PC-3 (cell line): ENCODE measurements around the gene DHRS4. TPM values are rescaled to one million over a fixed set of nuclear protein-coding genes. Genes with fewer than 3 reads are reported as not detected.

Experiments used
- ATAC-seq: fragments of 200-7000 bp; cut with Tn5 transposase; 2 replicates; pipeline ENCODE4 v1.9.1; 2020; ENCODE audit warnings: mild to moderate bottlenecking, moderate library complexity
- BruUV-seq: library from RNA; stranded (reverse); fragments of 400-500 nt; replicated peaks from 2 replicates; lab custom pipeline; 2021; lab: Mats Ljungman, UMichigan
- CTCF ChIA-PET: fragments of 300-600 bp; sonication (Branson Sonifier 250); formaldehyde crosslinking; loops from one replicate; lab custom pipeline; 2022; ENCODE audit warnings: antibody characterized with exemption; lab: Charles Lee
- POLR2A ChIA-PET: fragments of 300-600 bp; sonication (Branson Sonifier 250); formaldehyde crosslinking; loops from one replicate; lab custom pipeline; 2022; ENCODE audit warnings: antibody characterized with exemption; ENCODE audit not compliant: unreplicated experiment; lab: Charles Lee
- DNase-seq: peaks from one replicate; pipeline ENCODE4 v3.0.0-alpha.2; 2015
- H2AFZ ChIP-seq: fragments of 300-600 bp; sonication (generic); 2 replicates; pipeline ENCODE4 v1.6.0; 2016; ENCODE audit warnings: antibody characterized with exemption, low read length
- H3F3A ChIP-seq: fragments of 300-600 bp; sonication (generic); one replicate; pipeline ENCODE4 v1.6.0; 2017; ENCODE audit warnings: antibody characterized with exemption, low read length, control low read depth, mild to moderate bottlenecking; ENCODE audit not compliant: unreplicated experiment
- H3K27ac ChIP-seq: fragments of 300-600 bp; sonication (generic); 2 replicates; pipeline ENCODE4 v1.5.1; 2016; ENCODE audit warnings: mild to moderate bottlenecking, low read length
- H3K27me3 ChIP-seq: fragments of 300-600 bp; sonication (generic); 2 replicates; pipeline ENCODE4 v1.6.1; 2016; ENCODE audit warnings: low read length, mixed read lengths
- H3K36me3 ChIP-seq: fragments of 300-600 bp; sonication (generic); 2 replicates; pipeline ENCODE4 v1.6.1; 2016; ENCODE audit warnings: low read depth, mixed run types, low read length, mixed read lengths
- H3K4me1 ChIP-seq: fragments of 300-600 bp; sonication (generic); 2 replicates; pipeline ENCODE4 v1.5.1; 2016; ENCODE audit warnings: low read length; ENCODE audit not compliant: insufficient read depth
- H3K4me2 ChIP-seq: fragments of 300-600 bp; sonication (generic); 2 replicates; pipeline ENCODE4 v1.6.0; 2016; ENCODE audit warnings: low read length
- H3K4me3 ChIP-seq: fragments of 300-600 bp; sonication (generic); 2 replicates; pipeline ENCODE4 v1.5.1; 2016; ENCODE audit warnings: mild to moderate bottlenecking, low read length, mixed read lengths
- H3K79me2 ChIP-seq: fragments of 300-600 bp; sonication (generic); 2 replicates; pipeline ENCODE4 v1.6.1; 2017; ENCODE audit warnings: low read length, mixed read lengths
- H3K9ac ChIP-seq: fragments of 300-600 bp; sonication (generic); 2 replicates; pipeline ENCODE4 v1.6.0; 2016; ENCODE audit warnings: mild to moderate bottlenecking, low read length
- H3K9me2 ChIP-seq: fragments of 300-600 bp; sonication (generic); replicated peaks from 2 replicates; pipeline ENCODE4 v1.6.1; 2016; ENCODE audit warnings: mixed run types, low read length, mixed read lengths
- H3K9me3 ChIP-seq: fragments of 300-600 bp; sonication (generic); 2 replicates; pipeline ENCODE4 v1.6.1; 2016; ENCODE audit warnings: low read length, mixed read lengths
- H4K20me1 ChIP-seq: fragments of 300-600 bp; sonication (generic); 2 replicates; pipeline ENCODE4 v1.6.1; 2016; ENCODE audit warnings: low read length, mixed read lengths
- CTCF ChIP-seq: fragments of 300-600 bp; sonication (generic); conservative IDR thresholded peaks from 2 replicates; pipeline ENCODE4 v1.5.1; 2017; ENCODE audit warnings: antibody characterized with exemption, low read depth, mild to moderate bottlenecking, low read length
- EZH2 ChIP-seq: fragments of 300-600 bp; sonication (generic); IDR thresholded peaks from one replicate; pipeline ENCODE4 v1.6.1; 2017; ENCODE audit warnings: antibody characterized with exemption, mild to moderate bottlenecking, low read length; ENCODE audit not compliant: unreplicated experiment
- EZH2phosphoT487 ChIP-seq: fragments of 300-600 bp; sonication (generic); IDR thresholded peaks from 2 replicates; pipeline ENCODE4 v1.6.1; 2018; ENCODE audit warnings: mild to moderate bottlenecking, antibody characterized with exemption, low read length, borderline replicate concordance
- intact Hi-C: fragments of 100-400 bp; cut with micrococcal nuclease; formaldehyde crosslinking; loops from 2 replicates; pipeline ENCODE4 v1.9.0; 2023
- total RNA-seq: library from RNA; depleted of rRNA; stranded (reverse); fragments of >200 nt; gene quantifications from 2 replicates; pipeline ENCODE4 v1.2.3, GENCODE V29; 2014

The DHRS4 gene
- total RNA-seq, 1 experiment from 2014 or later = 108 TPM

- no peak overlapping the region for H3K27ac ChIP-seq
- no peaks in the 10 kb centered on the region for H3K9me2 ChIP-seq
- H2AFZ ChIP-seq = no peak overlapping the region
- H3K4me1 ChIP-seq = no peaks in the 10 kb centered on the region
- no peak for TF ChIP-seq CTCF
- no peak for TF ChIP-seq EZH2phosphoT487
- no peak for TF ChIP-seq EZH2
- no peaks in the 10 kb centered on the region for H3K9me3 ChIP-seq
- POLR2A ChIA-PET = interaction anchor here (0.6 kb wide), 1 partner anchor 279 kb away, joined by 3 read pairs; no protein-coding TSS in a partner anchor
- H3F3A ChIP-seq = no peaks in the 10 kb centered on the region
- H3K27me3 ChIP-seq = peaks cover 11% of the 10 kb centered on the region
- no peak overlapping the region for H3K4me2 ChIP-seq
- no peaks in the 10 kb centered on the region for H3K79me2 ChIP-seq
- H3K36me3 ChIP-seq = no peaks in the 10 kb centered on the region
- H3K4me3 ChIP-seq = no peak overlapping the region
- ATAC-seq (no peak), DNase-seq (no peak)
- CTCF ChIA-PET = interaction anchor here (0.9 to 2.3 kb wide), 7 partner anchors 20 to 322 kb away, joined by 3 to 29 read pairs (median 10); no protein-coding TSS in a partner anchor
- no peak overlapping the region for H3K9ac ChIP-seq
- intact Hi-C loops = loop anchor here (1.0 to 5.0 kb wide), 4 partner anchors 184 to 324 kb away; no protein-coding TSS in a partner anchor
- no TSS peak for BruUV-seq
- no peaks in the 10 kb centered on the region for H4K20me1 ChIP-seq
These were observed 42.7 kb upstream of the DHRS4 start for GRCh38 chr14:23910876-23911210.

GRCh38 chr14:23915559-23915958 lies 38.0 kb upstream of the DHRS4 start:
- Histone ChIP-seq H3F3A (no peaks in the 10 kb centered on the region), H3K4me1 (no peaks in the 10 kb centered on the region), H2AFZ (no peak overlapping the region), H3K4me2 (no peak overlapping the region), H3K27me3 (peaks cover 32% of the 10 kb centered on the region), H3K79me2 (no peaks in the 10 kb centered on the region), H3K9me3 (no peaks in the 10 kb centered on the region), H3K27ac (no peak overlapping the region), H3K36me3 (no peaks in the 10 kb centered on the region), H3K4me3 (no peak overlapping the region), H4K20me1 (no peaks in the 10 kb centered on the region), H3K9ac (no peak overlapping the region), H3K9me2 (no peaks in the 10 kb centered on the region)
- TF ChIP-seq CTCF (no peak), EZH2phosphoT487 (no peak), EZH2 (no peak)
- intact Hi-C loops = no loop called here
- POLR2A ChIA-PET = no interaction called here
- no TSS peak for BruUV-seq
- ATAC-seq (no peak), DNase-seq (no peak)
- CTCF ChIA-PET = no interaction called here

- TF ChIP-seq EZH2 = no peak
- TF ChIP-seq CTCF = no peak
- TF ChIP-seq EZH2phosphoT487 = no peak
- ChIA-PET POLR2A (interaction anchor here (0.5 kb wide), 1 partner anchor 374 kb away, joined by 4 read pairs; no protein-coding TSS in a partner anchor), CTCF (no interaction called here)
- intact Hi-C loops = no loop called here
- Histone ChIP-seq H4K20me1 (no peaks in the 10 kb centered on the region), H3F3A (no peaks in the 10 kb centered on the region), H3K4me3 (no peak overlapping the region), H2AFZ (no peak overlapping the region), H3K27me3 (peaks cover 32% of the 10 kb centered on the region), H3K4me2 (no peak overlapping the region), H3K9me2 (no peaks in the 10 kb centered on the region), H3K79me2 (no peaks in the 10 kb centered on the region), H3K27ac (no peak overlapping the region), H3K4me1 (no peaks in the 10 kb centered on the region), H3K9ac (no peak overlapping the region), H3K9me3 (no peaks in the 10 kb centered on the region), H3K36me3 (no peaks in the 10 kb centered on the region)
- ATAC-seq (no peak), DNase-seq (no peak)
- no TSS peak for BruUV-seq
These were observed 37.6 kb upstream of the DHRS4 start for GRCh38 chr14:23916004-23916403.
